ENCODE data around the gene THADA. TPM values are rescaled to one million over a fixed set of nuclear protein-coding genes. Genes with fewer than 3 reads are reported as not detected.

The THADA gene
- polyA plus RNA-seq, 1 donor (not counting 4 experiments of a cell fraction or from before 2014, with no cell fraction given) = 22.6 TPM

- Histone ChIP-seq H3K36me3 (ENCODE audit: control insufficient read depth in 2 of 2, extremely low read depth in 1 of 2, insufficient read depth in 2 of 2, low read length in 2 of 2) (peaks cover 10 to 16% of the 10 kb centered on the region in 2 experiments), H3K4me3 (ENCODE audit: control insufficient read depth in 2 of 3, extremely low read depth in 1 of 3, insufficient read depth in 2 of 3, low read depth in 1 of 3, low read length in 3 of 3) (no peak overlapping the region), H3K9ac (ENCODE audit: control insufficient read depth, extremely low read depth, insufficient read depth, low read length) (no peak overlapping the region), H4K20me1 (ENCODE audit: control insufficient read depth, extremely low read depth, insufficient read depth, low read length) (no peaks in the 10 kb centered on the region), H3K9me3 (ENCODE audit: control insufficient read depth, low read depth, low read length) (no peaks in the 10 kb centered on the region), H3K27me3 (ENCODE audit: control insufficient read depth, extremely low read depth, insufficient read depth, low read length) (no peaks in the 10 kb centered on the region), H3K4me2 (ENCODE audit: control insufficient read depth, extremely low read depth, insufficient read depth, low read depth, low read length) (no peak overlapping the region), H3K9me1 (ENCODE audit: control insufficient read depth, extremely low read depth, insufficient read depth, low read length) (no peaks in the 10 kb centered on the region), H3K4me1 (ENCODE audit: control insufficient read depth, extremely low read depth, insufficient read depth, low read length) (peaks cover 8% of the 10 kb centered on the region), H3K27ac (ENCODE audit: control insufficient read depth, insufficient read depth, low read length) (no peak overlapping the region), H3K79me2 (ENCODE audit: control insufficient read depth, insufficient read depth, low read length) (no peaks in the 10 kb centered on the region), H2AFZ (ENCODE audit: control insufficient read depth, low read length) (no peak overlapping the region)
- no peak for DNase-seq (ENCODE audit: low read depth, low spot score)
- FAIRE-seq = no peak
- TF ChIP-seq EZH2 (IDR thresholded peaks at IDR 0.05; ENCODE audit: low read length) (no peak), CTCF (optimal IDR thresholded peaks at IDR 0.05 in 1 of 3, IDR thresholded peaks at IDR 0.05 in 1 of 3, conservative IDR thresholded peaks at IDR 0.05 in 1 of 3; ENCODE audit: extremely low read depth in 1 of 3, insufficient read depth in 2 of 3, low read length in 3 of 3) (no peak)
- dilution Hi-C loops (cut with MboI; ENCODE audit: extremely low pct_ligation_motif_present, low sequenced_read_pairs) = no loop called here
Measured at GRCh38 chr2:43280994-43281393, 314.8 kb downstream of the THADA start.

DNA sequence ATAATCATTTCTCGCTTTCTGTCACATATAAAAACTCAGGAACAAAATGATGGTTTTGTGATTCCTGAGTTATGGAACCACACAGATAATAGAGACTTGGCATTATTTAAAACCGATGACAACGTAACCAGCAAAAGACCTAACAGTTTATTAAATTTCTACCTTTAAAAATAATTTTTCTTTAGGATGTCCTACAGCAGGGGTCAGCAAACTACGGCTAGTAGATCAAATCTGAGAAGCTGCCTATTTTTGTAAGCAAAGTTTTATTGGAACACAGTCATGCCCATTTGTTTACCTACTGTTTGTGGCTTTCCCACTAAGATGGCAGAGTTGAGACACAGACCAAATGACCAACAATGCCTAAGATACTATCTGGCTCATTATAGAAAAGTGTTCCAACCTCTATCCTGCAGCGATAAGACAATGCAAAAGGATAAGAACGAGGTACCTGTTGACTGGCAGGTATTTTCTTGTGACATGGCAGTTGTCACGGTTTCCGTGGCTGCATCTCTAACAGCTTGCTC is 316.5 kb downstream of the THADA start:
- H3K79me2 ChIP-seq (ENCODE audit: control insufficient read depth, insufficient read depth, low read length) = no peaks in the 10 kb centered on the region
- no peaks in the 10 kb centered on the region for H3K9me3 ChIP-seq (ENCODE audit: control insufficient read depth, low read depth, low read length)
- no peak overlapping the region for H3K9ac ChIP-seq (ENCODE audit: control insufficient read depth, extremely low read depth, insufficient read depth, low read length)
- H3K27me3 ChIP-seq (ENCODE audit: control insufficient read depth, extremely low read depth, insufficient read depth, low read length) = no peaks in the 10 kb centered on the region
- H4K20me1 ChIP-seq (ENCODE audit: control insufficient read depth, extremely low read depth, insufficient read depth, low read length) = no peaks in the 10 kb centered on the region
- TF ChIP-seq EZH2 (IDR thresholded peaks at IDR 0.05; ENCODE audit: low read length) (no peak), CTCF (optimal IDR thresholded peaks at IDR 0.05 in 1 of 3, IDR thresholded peaks at IDR 0.05 in 1 of 3, conservative IDR thresholded peaks at IDR 0.05 in 1 of 3; ENCODE audit: extremely low read depth in 1 of 3, insufficient read depth in 2 of 3, low read length in 3 of 3) (no peak)
- H3K27ac ChIP-seq (ENCODE audit: control insufficient read depth, insufficient read depth, low read length) = no peak overlapping the region
- no peak for DNase-seq (ENCODE audit: low read depth, low spot score)
- FAIRE-seq = no peak
- H3K36me3 ChIP-seq (ENCODE audit: control insufficient read depth in 2 of 2, extremely low read depth in 1 of 2, insufficient read depth in 2 of 2, low read length in 2 of 2) = peaks cover 6% of the 10 kb centered on the region in 2 experiments
- peaks cover 8% of the 10 kb centered on the region for H3K4me1 ChIP-seq (ENCODE audit: control insufficient read depth, extremely low read depth, insufficient read depth, low read length)
- no peaks in the 10 kb centered on the region for H3K9me1 ChIP-seq (ENCODE audit: control insufficient read depth, extremely low read depth, insufficient read depth, low read length)
- dilution Hi-C loops (cut with MboI; ENCODE audit: extremely low pct_ligation_motif_present, low sequenced_read_pairs) = no loop called here
- no peak overlapping the region for H3K4me3 ChIP-seq (ENCODE audit: control insufficient read depth in 2 of 3, extremely low read depth in 1 of 3, insufficient read depth in 2 of 3, low read depth in 1 of 3, low read length in 3 of 3)
- no peak overlapping the region for H2AFZ ChIP-seq (ENCODE audit: control insufficient read depth, low read length)
- no peak overlapping the region for H3K4me2 ChIP-seq (ENCODE audit: control insufficient read depth, extremely low read depth, insufficient read depth, low read depth, low read length)

All from keratinocyte (primary cell).